Keratinocyte (primary cell): ENCODE measurements around the gene TMEM247. TPM values are rescaled to one million over a fixed set of nuclear protein-coding genes. Genes with fewer than 3 reads are reported as not detected.

ENCODE experiments used
- DNase-seq: peaks from one replicate; pipeline ENCODE4 v3.0.0-alpha.2; 2011; ENCODE audit warnings: low read depth, missing footprints, low spot score
- FAIRE-seq: peaks from 2 replicates; lab custom pipeline; 2011; peaks lifted over from hg19 to GRCh38; lab: Jason Lieb, UNC
- H2AFZ ChIP-seq: 2 replicates; pipeline ENCODE4 v1.6.0; 2012; ENCODE audit warnings: low read length, control low read depth, inconsistent platforms; ENCODE audit not compliant: control insufficient read depth
- H3K27ac ChIP-seq: 2 replicates; pipeline ENCODE4 v1.5.1; 2011; ENCODE audit warnings: low read length; ENCODE audit not compliant: control insufficient read depth, insufficient read depth
- H3K27me3 ChIP-seq: 3 replicates; pipeline ENCODE4 v1.6.0; 2011; ENCODE audit warnings: low read length; ENCODE audit not compliant: control insufficient read depth, insufficient read depth; ENCODE audit errors: extremely low read depth
- H3K36me3 ChIP-seq, 2 experiments: 2 replicates in 1 of 2; 3 replicates in 1 of 2; pipeline ENCODE4 v1.5.1; 2011; ENCODE audit warnings: low read length in 2 of 2, mild to moderate bottlenecking in 1 of 2; ENCODE audit not compliant: control insufficient read depth in 2 of 2, insufficient read depth in 2 of 2; ENCODE audit errors: extremely low read depth in 1 of 2
- H3K4me1 ChIP-seq: 3 replicates; pipeline ENCODE4 v1.5.1; 2011; ENCODE audit warnings: low read length; ENCODE audit not compliant: control insufficient read depth, insufficient read depth; ENCODE audit errors: extremely low read depth
- H3K4me2 ChIP-seq: 3 replicates; pipeline ENCODE4 v1.6.0; 2011; ENCODE audit warnings: low read depth, low read length; ENCODE audit not compliant: control insufficient read depth, insufficient read depth; ENCODE audit errors: extremely low read depth
- H3K4me3 ChIP-seq, 3 experiments: fragments of 200-600 bp in 1 of 3; sonication (generic) in 1 of 3; 2 replicates in 2 of 3; 3 replicates in 1 of 3; pipeline ENCODE4 v1.5.1; 2011 to 2016; ENCODE audit warnings: low read length in 3 of 3, mild to moderate bottlenecking in 3 of 3, control low read depth in 2 of 3, inconsistent platforms in 1 of 3, low read depth in 1 of 3, mixed read lengths in 1 of 3, mixed run types in 1 of 3, moderate library complexity in 1 of 3; ENCODE audit not compliant: control insufficient read depth in 2 of 3, insufficient read depth in 2 of 3; ENCODE audit errors: extremely low read depth in 1 of 3
- H3K79me2 ChIP-seq: 2 replicates; pipeline ENCODE4 v1.6.0; 2012; ENCODE audit warnings: low read length; ENCODE audit not compliant: control insufficient read depth, insufficient read depth
- H3K9ac ChIP-seq: 3 replicates; pipeline ENCODE4 v1.6.0; 2011; ENCODE audit warnings: low read length; ENCODE audit not compliant: control insufficient read depth, insufficient read depth; ENCODE audit errors: extremely low read depth
- H3K9me1 ChIP-seq: 3 replicates; pipeline ENCODE4 v1.6.0; 2011; ENCODE audit warnings: low read length; ENCODE audit not compliant: control insufficient read depth, insufficient read depth; ENCODE audit errors: extremely low read depth
- H3K9me3 ChIP-seq: 2 replicates; pipeline ENCODE4 v1.5.1; 2012; ENCODE audit warnings: low read depth, low read length; ENCODE audit not compliant: control insufficient read depth
- H4K20me1 ChIP-seq: 3 replicates; pipeline ENCODE4 v1.6.0; 2011; ENCODE audit warnings: low read length; ENCODE audit not compliant: control insufficient read depth, insufficient read depth; ENCODE audit errors: extremely low read depth
- EZH2 ChIP-seq: IDR thresholded peaks from one replicate; pipeline ENCODE4 v1.6.1; 2012; ENCODE audit warnings: inconsistent platforms, mild to moderate bottlenecking, low read length, moderate library complexity
- dilution Hi-C: fragments of 300-500 bp; cut with MboI; formaldehyde crosslinking; loops from one replicate; pipeline ENCODE4 v1.7.0; 2020; ENCODE audit warnings: low sequenced_read_pairs; ENCODE audit not compliant: extremely low pct_ligation_motif_present
- polyA plus RNA-seq, 5 experiments: library from polyadenylated mRNA; depleted of rRNA in 3 of 5; stranded (reverse) in 3 of 5; stranded (forward) in 1 of 5; unstranded in 1 of 5; fragments of >200 nt; gene quantifications; 1 replicate in 1 of 5; 2 replicates in 3 of 5; 3 replicates in 1 of 5; pipeline versions ENCODE4 v1.2.1 to v1.2.3, GENCODE V29; 2011 to 2012; ENCODE audit warnings: missing spikeins in 2 of 5, low read depth in 1 of 5, low replicate concordance in 1 of 5
- TF ChIP-seq, protein P1 (sequence below), 3 experiments: IDR thresholded peaks in 1 of 3; conservative IDR thresholded peaks in 1 of 3; optimal IDR thresholded peaks in 1 of 3; 2 replicates in 2 of 3; 3 replicates in 1 of 3; pipeline versions ENCODE3 to v1.5.1; 2011; ENCODE audit warnings: low read length in 3 of 3, mild to moderate bottlenecking in 3 of 3, moderate library complexity in 2 of 3, control low read depth in 1 of 3, inconsistent platforms in 1 of 3; ENCODE audit not compliant: insufficient read depth in 2 of 3; ENCODE audit errors: extremely low read depth in 1 of 3

TMEM247 gene
- polyA plus RNA-seq, 1 donor (not counting 4 experiments of a cell fraction or from before 2014, with no cell fraction given), result not detected

DNA sequence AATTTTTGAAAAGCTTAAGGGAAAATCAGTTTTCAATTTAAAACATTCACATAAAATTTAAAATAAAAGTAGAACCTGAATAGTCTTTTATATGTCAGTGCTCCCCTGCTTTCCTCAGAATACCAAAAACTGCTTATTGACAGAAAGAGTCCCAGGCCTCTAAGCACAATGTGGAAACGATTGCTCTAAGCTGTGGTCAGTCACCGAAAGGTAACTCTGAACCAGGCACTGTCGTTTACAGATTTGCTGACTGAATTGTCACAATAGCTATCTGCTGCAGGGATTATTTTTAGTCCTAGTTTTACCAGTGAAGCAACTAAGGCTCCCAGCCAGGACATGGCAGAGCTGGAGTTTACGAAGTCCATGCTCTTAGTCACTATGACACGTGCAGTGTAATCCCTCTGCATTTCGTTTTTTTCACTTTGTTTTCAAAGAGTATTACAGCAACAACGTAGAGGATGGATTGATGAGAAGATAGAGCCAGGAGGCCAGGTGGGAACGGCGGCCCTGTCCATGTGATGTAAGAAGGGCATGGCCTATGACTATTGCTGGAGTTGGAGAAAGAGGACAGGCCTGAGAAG, 28.1 kb upstream of the TMEM247 start:
- FAIRE-seq (no peak), DNase-seq (no peak)
- no peaks in the 10 kb centered on the region for H3K9me3 ChIP-seq
- no peak overlapping the region for H2AFZ ChIP-seq
- TF ChIP-seq, protein P1, sequence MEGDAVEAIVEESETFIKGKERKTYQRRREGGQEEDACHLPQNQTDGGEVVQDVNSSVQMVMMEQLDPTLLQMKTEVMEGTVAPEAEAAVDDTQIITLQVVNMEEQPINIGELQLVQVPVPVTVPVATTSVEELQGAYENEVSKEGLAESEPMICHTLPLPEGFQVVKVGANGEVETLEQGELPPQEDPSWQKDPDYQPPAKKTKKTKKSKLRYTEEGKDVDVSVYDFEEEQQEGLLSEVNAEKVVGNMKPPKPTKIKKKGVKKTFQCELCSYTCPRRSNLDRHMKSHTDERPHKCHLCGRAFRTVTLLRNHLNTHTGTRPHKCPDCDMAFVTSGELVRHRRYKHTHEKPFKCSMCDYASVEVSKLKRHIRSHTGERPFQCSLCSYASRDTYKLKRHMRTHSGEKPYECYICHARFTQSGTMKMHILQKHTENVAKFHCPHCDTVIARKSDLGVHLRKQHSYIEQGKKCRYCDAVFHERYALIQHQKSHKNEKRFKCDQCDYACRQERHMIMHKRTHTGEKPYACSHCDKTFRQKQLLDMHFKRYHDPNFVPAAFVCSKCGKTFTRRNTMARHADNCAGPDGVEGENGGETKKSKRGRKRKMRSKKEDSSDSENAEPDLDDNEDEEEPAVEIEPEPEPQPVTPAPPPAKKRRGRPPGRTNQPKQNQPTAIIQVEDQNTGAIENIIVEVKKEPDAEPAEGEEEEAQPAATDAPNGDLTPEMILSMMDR (optimal IDR thresholded peaks at IDR 0.05 in 1 of 3, IDR thresholded peaks at IDR 0.05 in 1 of 3, conservative IDR thresholded peaks at IDR 0.05 in 1 of 3; ENCODE audit: extremely low read depth in 1 of 3, insufficient read depth in 2 of 3, low read length in 3 of 3), result no peak
- TF ChIP-seq EZH2, result no peak
- dilution Hi-C loops, result no loop called here
- H3K9me1 ChIP-seq, result no peaks in the 10 kb centered on the region
- H3K79me2 ChIP-seq, result no peaks in the 10 kb centered on the region
- H4K20me1 ChIP-seq, result no peaks in the 10 kb centered on the region
- no peak overlapping the region for H3K27ac ChIP-seq
- no peak overlapping the region for H3K4me2 ChIP-seq
- H3K27me3 ChIP-seq, result peaks cover 4% of the 10 kb centered on the region
- no peak overlapping the region for H3K4me3 ChIP-seq
- no peak overlapping the region for H3K9ac ChIP-seq
- H3K4me1 ChIP-seq, result no peaks in the 10 kb centered on the region
- no peaks in the 10 kb centered on the region for H3K36me3 ChIP-seq

DNA sequence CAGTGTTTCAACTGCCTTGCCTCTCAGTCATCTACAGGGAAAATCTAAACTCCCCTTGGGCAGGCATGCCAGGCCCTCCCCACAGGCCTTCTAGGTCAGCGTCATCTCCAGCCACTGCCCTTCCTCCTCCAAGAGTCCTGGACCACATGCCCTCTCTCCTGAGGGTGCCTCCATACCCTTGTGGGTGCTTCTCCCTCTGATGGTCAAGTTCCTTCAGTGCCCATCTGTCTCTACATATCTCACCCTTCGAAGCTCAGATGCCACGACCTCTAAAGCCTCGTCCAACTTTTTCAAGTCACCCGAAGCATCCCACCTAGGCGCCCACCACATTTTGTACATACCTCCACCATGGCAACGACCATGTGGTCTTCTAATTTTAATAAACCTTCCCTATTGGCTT, 22.6 kb upstream of the TMEM247 start:
- H3K79me2 ChIP-seq, result no peaks in the 10 kb centered on the region
- H4K20me1 ChIP-seq, result no peaks in the 10 kb centered on the region
- no peak overlapping the region for H3K9ac ChIP-seq
- H3K4me1 ChIP-seq, result peaks cover 4% of the 10 kb centered on the region
- H3K4me2 ChIP-seq, result no peak overlapping the region
- H3K27me3 ChIP-seq, result no peaks in the 10 kb centered on the region
- H3K9me1 ChIP-seq, result no peaks in the 10 kb centered on the region
- no peaks in the 10 kb centered on the region for H3K9me3 ChIP-seq
- FAIRE-seq, result no peak
- H2AFZ ChIP-seq, result no peak overlapping the region
- H3K36me3 ChIP-seq, result no peaks in the 10 kb centered on the region
- no peak overlapping the region for H3K4me3 ChIP-seq
- TF ChIP-seq, protein P1 (optimal IDR thresholded peaks at IDR 0.05 in 1 of 3, IDR thresholded peaks at IDR 0.05 in 1 of 3, conservative IDR thresholded peaks at IDR 0.05 in 1 of 3; ENCODE audit: extremely low read depth in 1 of 3, insufficient read depth in 2 of 3, low read length in 3 of 3), result no peak
- TF ChIP-seq EZH2, result no peak
- no peak for DNase-seq
- dilution Hi-C loops, result no loop called here
- H3K27ac ChIP-seq, result no peak overlapping the region
